Myometrial cell (primary cell): ENCODE data around the gene RHOT2. TPM values are rescaled to one million over a fixed set of nuclear protein-coding genes. Genes with fewer than 3 reads are reported as not detected.

Source experiments
- total RNA-seq: library from RNA; depleted of rRNA; stranded (reverse); fragments of >200 nt; gene quantifications from 2 replicates; pipeline ENCODE4 v1.2.3, GENCODE V29; 2015

RHOT2 gene
- total RNA-seq, 1 donor from 2014 or later, result 48.7 TPM

Other genes starting within 250 kb of the RHOT2 start
- gene RAB11FIP3, start 242.5 kb upstream of the RHOT2 start, total RNA-seq, result 21.3 and 36.0 TPM in 2 replicates
- 34.9 and 35.8 TPM in 2 replicates for gene CAPN15, start 140.4 kb upstream of the RHOT2 start, total RNA-seq
- gene PRR35, start 107.7 kb upstream of the RHOT2 start, total RNA-seq, result not detected in 2 replicates
- gene NHLRC4, start 101.1 kb upstream of the RHOT2 start, total RNA-seq, result 2.8 and 3.2 TPM in 2 replicates
- gene PIGQ, start 98.2 kb upstream of the RHOT2 start, total RNA-seq, result 37.4 and 48.4 TPM in 2 replicates
- 19.0 TPM in 2 replicates for gene RAB40C, start 78.1 kb upstream of the RHOT2 start, total RNA-seq
- 0.86 TPM in 1 of 2 replicates, not detected in the other for gene WFIKKN1, start 37.1 kb upstream of the RHOT2 start, total RNA-seq
- gene METTL26, start 31.8 kb upstream of the RHOT2 start, total RNA-seq, result 103 and 185 TPM in 2 replicates
- 25.0 and 28.8 TPM in 2 replicates for gene MCRIP2, start 26.3 kb upstream of the RHOT2 start, total RNA-seq
- 17.6 and 19.3 TPM in 2 replicates for gene WDR90, start 18.8 kb upstream of the RHOT2 start, total RNA-seq
- gene RHBDL1, start 7.5 kb downstream of the RHOT2 start, total RNA-seq, result 0.58 and 2.7 TPM in 2 replicates
- gene STUB1, start 12.3 kb downstream of the RHOT2 start, total RNA-seq, result 263 and 336 TPM in 2 replicates
- gene JMJD8, start 16.2 kb downstream of the RHOT2 start, total RNA-seq, result 71.1 and 94.3 TPM in 2 replicates
- gene WDR24, start 22.3 kb downstream of the RHOT2 start, total RNA-seq, result 9.5 and 12.8 TPM in 2 replicates
- gene FBXL16, start 37.7 kb downstream of the RHOT2 start, total RNA-seq, result 0.53 and 1.2 TPM in 2 replicates
- 83.3 and 122 TPM in 2 replicates for gene METRN, start 47.0 kb downstream of the RHOT2 start, total RNA-seq
- gene ANTKMT, start 53.0 kb downstream of the RHOT2 start, total RNA-seq, result 32.1 and 40.9 TPM in 2 replicates
- 0.29 and 0.71 TPM in 2 replicates for gene CCDC78, start 58.3 kb downstream of the RHOT2 start, total RNA-seq
- gene HAGHL, start 59.0 kb downstream of the RHOT2 start, total RNA-seq, result 13.5 and 15.2 TPM in 2 replicates
- gene CIAO3, start 72.9 kb downstream of the RHOT2 start, total RNA-seq, result 31.7 and 32.4 TPM in 2 replicates
- gene MSLN, start 92.6 kb downstream of the RHOT2 start, total RNA-seq, result 0.53 and 0.86 TPM in 2 replicates
- gene RPUSD1, start 120.2 kb downstream of the RHOT2 start, total RNA-seq, result 25.7 and 38.1 TPM in 2 replicates
- 14.4 and 17.4 TPM in 2 replicates for gene CHTF18, start 120.5 kb downstream of the RHOT2 start, total RNA-seq
- not detected in 2 replicates for gene GNG13, start 132.6 kb downstream of the RHOT2 start, total RNA-seq